CD4-positive, alpha-beta T cell treated with Interleukin-12 subunit alpha and Interleukin-12 subunit beta, for 1 hour (primary cell): ENCODE data around the gene FAM163A.
"Not testable (repeated sequence)": the region's sequence is repeated elsewhere in the genome, so short reads cannot be mapped to it uniquely, and the experiment has no call there.

ENCODE experiments used
- DNase-seq: peaks from one replicate; pipeline ENCODE4 v3.0.0-alpha.2; 2020

Gene FAM163A

GRCh38 chr1:179742717-179743678 is at the start of gene FAM163A:
Gene FAM163A (plus strand): TSS chr1:179743291. CDS start chr1:179813098, 69,807 bp downstream.
- DNase-seq: no peak

GRCh38 chr1:179694530-179694929 is 48.6 kb upstream of the FAM163A start:
- DNase-seq: not testable (repeated sequence)

GRCh38 chr1:179702946-179703539 is 40.0 kb upstream of the FAM163A start:
- no peak for DNase-seq

- peak; percentile 71 for DNase-seq
Observed at GRCh38 chr1:179706339-179706941, 36.7 kb upstream of the FAM163A start.

- no peak for DNase-seq
Observed at GRCh38 chr1:179707406-179707805, 35.7 kb upstream of the FAM163A start.

GRCh38 chr1:179708434-179709195 is 34.5 kb upstream of the FAM163A start:
- DNase-seq: no peak

- DNase-seq: peak; percentile 67
Observed at GRCh38 chr1:179709841-179710329, 33.2 kb upstream of the FAM163A start.

- no peak for DNase-seq
Observed at GRCh38 chr1:179714159-179714558, 28.9 kb upstream of the FAM163A start.

GRCh38 chr1:179714623-179715022 is 28.5 kb upstream of the FAM163A start:
- DNase-seq: no peak

GRCh38 chr1:179719272-179719671 is 23.8 kb upstream of the FAM163A start:
- no peak for DNase-seq

GRCh38 chr1:179728271-179728670 is 14.8 kb upstream of the FAM163A start:
- DNase-seq: no peak

GRCh38 chr1:179729881-179730280 is 13.2 kb upstream of the FAM163A start:
- DNase-seq: no peak

- no peak for DNase-seq
Observed at GRCh38 chr1:179731643-179732042, 11.4 kb upstream of the FAM163A start.

GRCh38 chr1:179742291-179742690 is 800 bp upstream of the FAM163A start:
- no peak for DNase-seq

- DNase-seq: no peak
Observed at GRCh38 chr1:179743679-179744400, 749 bp downstream of the FAM163A start.

- DNase-seq: no peak
Observed at GRCh38 chr1:179744401-179745130, 1.5 kb downstream of the FAM163A start.

GRCh38 chr1:179745131-179745611 is 2.1 kb downstream of the FAM163A start:
- no peak for DNase-seq

GRCh38 chr1:179745743-179746142 is 2.7 kb downstream of the FAM163A start:
- DNase-seq: no peak

GRCh38 chr1:179747611-179748010 is 4.5 kb downstream of the FAM163A start:
- no peak for DNase-seq

- DNase-seq: no peak
Observed at GRCh38 chr1:179748772-179749171, 5.7 kb downstream of the FAM163A start.

GRCh38 chr1:179750630-179751029 is 7.5 kb downstream of the FAM163A start:
- DNase-seq: no peak
